Measurements from ENCODE around the gene DPH2.

Gene DPH2

DNA sequence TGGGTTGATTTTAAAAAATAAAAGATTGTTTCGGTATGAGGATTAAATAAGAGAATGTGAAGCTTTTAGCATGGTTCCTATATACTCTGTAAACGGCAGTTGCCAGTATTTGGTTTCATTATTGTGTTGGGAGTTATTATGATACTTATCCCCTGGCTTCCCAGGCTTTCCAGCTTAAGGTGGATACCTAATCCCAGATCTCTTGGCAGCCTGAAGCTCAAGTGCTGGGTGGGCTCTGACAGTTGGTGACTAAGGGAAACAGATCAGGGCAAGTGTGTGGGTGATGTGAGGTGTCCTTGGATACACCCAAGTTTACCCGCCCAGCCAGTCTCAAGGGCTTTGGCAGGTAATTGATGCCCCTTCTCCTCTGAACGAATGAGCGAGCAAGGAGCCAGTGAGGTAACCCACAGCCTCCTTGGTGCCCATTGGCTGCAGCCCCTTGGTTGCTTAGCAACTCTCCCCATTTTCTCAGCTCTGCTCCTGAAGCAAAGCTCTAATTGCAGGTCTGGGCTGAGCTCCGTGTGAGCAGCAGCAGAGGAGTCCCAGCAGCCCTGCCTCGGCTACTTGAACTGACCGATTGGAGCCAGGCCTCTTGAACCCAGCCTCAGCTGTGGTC is 17.0 kb upstream of the DPH2 start:
- TF ChIP-seq, protein P1, sequence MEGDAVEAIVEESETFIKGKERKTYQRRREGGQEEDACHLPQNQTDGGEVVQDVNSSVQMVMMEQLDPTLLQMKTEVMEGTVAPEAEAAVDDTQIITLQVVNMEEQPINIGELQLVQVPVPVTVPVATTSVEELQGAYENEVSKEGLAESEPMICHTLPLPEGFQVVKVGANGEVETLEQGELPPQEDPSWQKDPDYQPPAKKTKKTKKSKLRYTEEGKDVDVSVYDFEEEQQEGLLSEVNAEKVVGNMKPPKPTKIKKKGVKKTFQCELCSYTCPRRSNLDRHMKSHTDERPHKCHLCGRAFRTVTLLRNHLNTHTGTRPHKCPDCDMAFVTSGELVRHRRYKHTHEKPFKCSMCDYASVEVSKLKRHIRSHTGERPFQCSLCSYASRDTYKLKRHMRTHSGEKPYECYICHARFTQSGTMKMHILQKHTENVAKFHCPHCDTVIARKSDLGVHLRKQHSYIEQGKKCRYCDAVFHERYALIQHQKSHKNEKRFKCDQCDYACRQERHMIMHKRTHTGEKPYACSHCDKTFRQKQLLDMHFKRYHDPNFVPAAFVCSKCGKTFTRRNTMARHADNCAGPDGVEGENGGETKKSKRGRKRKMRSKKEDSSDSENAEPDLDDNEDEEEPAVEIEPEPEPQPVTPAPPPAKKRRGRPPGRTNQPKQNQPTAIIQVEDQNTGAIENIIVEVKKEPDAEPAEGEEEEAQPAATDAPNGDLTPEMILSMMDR (conservative IDR thresholded peaks at IDR 0.05; ENCODE audit: low read length) = no peak
- no peak for TF ChIP-seq EZH2phosphoT487 (IDR thresholded peaks at IDR 0.05; ENCODE audit: borderline replicate concordance)
- H2AFZ ChIP-seq (ENCODE audit: low read length) = no peak overlapping the region
- H3K27me3 ChIP-seq (ENCODE audit: insufficient read depth, low read length, poor library complexity, severe bottlenecking) = no peaks in the 10 kb centered on the region
- no peaks in the 10 kb centered on the region for H4K20me1 ChIP-seq (ENCODE audit: insufficient read depth, low read length, poor library complexity, severe bottlenecking)
- H3K4me2 ChIP-seq (ENCODE audit: low read depth, low read length, poor library complexity, severe bottlenecking) = no peak overlapping the region
- H3K9ac ChIP-seq (ENCODE audit: low read depth, low read length, poor library complexity, severe bottlenecking) = no peak overlapping the region
- peaks cover 7% of the 10 kb centered on the region for H3K79me2 ChIP-seq (ENCODE audit: insufficient read depth, low read length)
- H3F3A ChIP-seq (ENCODE audit: low read depth) = no peaks in the 10 kb centered on the region
- H3K36me3 ChIP-seq (ENCODE audit: insufficient read depth, low read length) = no peaks in the 10 kb centered on the region
- H3K9me3 ChIP-seq (ENCODE audit: insufficient read depth, low read depth, low read length) = no peaks in the 10 kb centered on the region
- H3K4me3 ChIP-seq (ENCODE audit: low read length, poor library complexity, severe bottlenecking) = no peak overlapping the region
- peaks cover 7% of the 10 kb centered on the region for H3K4me1 ChIP-seq (ENCODE audit: insufficient read depth, low read length, poor library complexity, severe bottlenecking)
- H3K9me2 ChIP-seq (replicated peaks; ENCODE audit: low read depth, low read length) = no peaks in the 10 kb centered on the region

DNA sequence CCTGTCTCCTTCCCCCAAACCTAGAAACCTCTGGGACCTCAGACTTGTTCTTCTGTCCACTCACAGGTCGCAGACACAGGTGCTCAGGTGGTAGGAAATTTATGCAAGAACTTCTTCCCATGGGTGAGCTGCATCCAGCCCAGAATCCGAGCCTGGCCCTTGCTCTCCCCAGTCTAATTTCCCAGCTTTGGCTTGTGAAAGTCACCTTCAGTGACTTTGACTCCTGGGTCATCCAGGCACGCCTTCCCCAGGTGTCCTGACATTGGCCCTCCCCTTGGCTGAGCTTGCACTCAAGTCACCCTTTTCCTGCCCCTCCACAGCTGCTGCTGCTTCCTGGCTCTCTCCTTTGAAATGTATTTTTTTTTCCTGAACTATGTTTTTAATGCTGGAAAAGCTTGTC is 16.4 kb upstream of the DPH2 start:
- Histone ChIP-seq H4K20me1 (ENCODE audit: insufficient read depth, low read length, poor library complexity, severe bottlenecking) (no peaks in the 10 kb centered on the region), H3K9me2 (replicated peaks; ENCODE audit: low read depth, low read length) (no peaks in the 10 kb centered on the region), H3K79me2 (ENCODE audit: insufficient read depth, low read length) (0 out of 2 replicates have a peak, but pooled peaks cover 1% of the 10 kb centered on the region), H2AFZ (ENCODE audit: low read length) (no peak overlapping the region), H3K4me2 (ENCODE audit: low read depth, low read length, poor library complexity, severe bottlenecking) (no peak overlapping the region), H3K27me3 (ENCODE audit: insufficient read depth, low read length, poor library complexity, severe bottlenecking) (no peaks in the 10 kb centered on the region), H3K36me3 (ENCODE audit: insufficient read depth, low read length) (no peaks in the 10 kb centered on the region), H3K4me3 (ENCODE audit: low read length, poor library complexity, severe bottlenecking) (no peak overlapping the region), H3F3A (ENCODE audit: low read depth) (no peaks in the 10 kb centered on the region), H3K9me3 (ENCODE audit: insufficient read depth, low read depth, low read length) (no peaks in the 10 kb centered on the region), H3K9ac (ENCODE audit: low read depth, low read length, poor library complexity, severe bottlenecking) (no peak overlapping the region), H3K4me1 (ENCODE audit: insufficient read depth, low read length, poor library complexity, severe bottlenecking) (peaks cover 3% of the 10 kb centered on the region)
- TF ChIP-seq, protein P1 (conservative IDR thresholded peaks at IDR 0.05; ENCODE audit: low read length) = no peak
- TF ChIP-seq EZH2phosphoT487 (IDR thresholded peaks at IDR 0.05; ENCODE audit: borderline replicate concordance) = no peak

DNA sequence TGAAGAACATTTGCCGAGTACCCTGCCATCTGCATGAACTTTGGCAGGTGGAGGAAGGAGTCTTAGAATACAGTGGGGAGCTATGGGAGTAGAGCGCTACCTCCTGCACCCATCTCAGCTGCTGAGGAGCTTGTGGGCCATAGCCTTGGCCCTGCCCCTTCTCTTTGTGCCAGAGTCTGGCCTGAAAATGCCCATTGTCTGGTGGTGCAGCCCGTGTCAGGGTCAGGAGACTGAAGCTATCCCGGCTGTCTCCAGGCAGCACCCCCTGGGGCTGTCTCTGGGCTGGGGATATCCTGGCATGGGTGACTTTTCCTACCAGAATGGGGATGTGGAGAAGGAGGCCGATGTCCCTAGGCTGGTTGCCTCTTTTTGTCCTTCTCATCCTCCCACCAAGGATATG is 15.8 kb upstream of the DPH2 start:
- TF ChIP-seq EZH2phosphoT487 (IDR thresholded peaks at IDR 0.05; ENCODE audit: borderline replicate concordance) = no peak
- H3K36me3 ChIP-seq (ENCODE audit: insufficient read depth, low read length) = no peaks in the 10 kb centered on the region
- H4K20me1 ChIP-seq (ENCODE audit: insufficient read depth, low read length, poor library complexity, severe bottlenecking) = no peaks in the 10 kb centered on the region
- no peaks in the 10 kb centered on the region for H3K9me3 ChIP-seq (ENCODE audit: insufficient read depth, low read depth, low read length)
- no peak overlapping the region for H3K4me2 ChIP-seq (ENCODE audit: low read depth, low read length, poor library complexity, severe bottlenecking)
- no peak overlapping the region for H3K9ac ChIP-seq (ENCODE audit: low read depth, low read length, poor library complexity, severe bottlenecking)
- no peaks in the 10 kb centered on the region for H3K9me2 ChIP-seq (replicated peaks; ENCODE audit: low read depth, low read length)
- no peak overlapping the region for H2AFZ ChIP-seq (ENCODE audit: low read length)
- no peaks in the 10 kb centered on the region for H3K79me2 ChIP-seq (ENCODE audit: insufficient read depth, low read length)
- H3K27me3 ChIP-seq (ENCODE audit: insufficient read depth, low read length, poor library complexity, severe bottlenecking) = no peaks in the 10 kb centered on the region
- H3F3A ChIP-seq (ENCODE audit: low read depth) = no peaks in the 10 kb centered on the region
- H3K4me3 ChIP-seq (ENCODE audit: low read length, poor library complexity, severe bottlenecking) = no peak overlapping the region
- no peaks in the 10 kb centered on the region for H3K4me1 ChIP-seq (ENCODE audit: insufficient read depth, low read length, poor library complexity, severe bottlenecking)

DNA sequence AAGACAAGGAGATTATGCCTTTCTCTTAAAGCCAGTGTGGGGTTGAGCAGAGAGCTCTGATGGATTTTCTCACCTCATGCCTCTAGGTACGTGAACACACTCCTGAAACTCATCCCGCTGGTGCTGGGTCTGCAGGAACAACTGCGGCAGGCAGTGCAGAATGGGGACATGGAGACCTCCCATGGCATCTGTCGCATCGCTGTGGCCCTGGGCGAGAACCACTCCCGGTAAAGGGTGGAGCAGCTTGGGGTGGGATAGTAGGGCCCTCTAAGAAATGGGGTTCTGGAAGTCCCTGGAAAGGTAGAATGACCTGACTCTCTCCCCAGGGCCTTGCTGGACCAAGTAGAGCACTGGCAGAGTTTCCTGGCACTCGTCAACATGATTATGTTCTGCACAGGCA is 13.6 kb upstream of the DPH2 start:
- TF ChIP-seq EZH2phosphoT487 (IDR thresholded peaks at IDR 0.05; ENCODE audit: borderline replicate concordance) = no peak
- Histone ChIP-seq H3K4me1 (ENCODE audit: insufficient read depth, low read length, poor library complexity, severe bottlenecking) (no peaks in the 10 kb centered on the region), H3K36me3 (ENCODE audit: insufficient read depth, low read length) (no peaks in the 10 kb centered on the region), H4K20me1 (ENCODE audit: insufficient read depth, low read length, poor library complexity, severe bottlenecking) (no peaks in the 10 kb centered on the region), H3F3A (ENCODE audit: low read depth) (no peaks in the 10 kb centered on the region), H3K9me2 (replicated peaks; ENCODE audit: low read depth, low read length) (no peaks in the 10 kb centered on the region), H3K79me2 (ENCODE audit: insufficient read depth, low read length) (no peaks in the 10 kb centered on the region), H3K9ac (ENCODE audit: low read depth, low read length, poor library complexity, severe bottlenecking) (no peak overlapping the region), H3K4me2 (ENCODE audit: low read depth, low read length, poor library complexity, severe bottlenecking) (no peak overlapping the region), H3K9me3 (ENCODE audit: insufficient read depth, low read depth, low read length) (no peaks in the 10 kb centered on the region), H3K27me3 (ENCODE audit: insufficient read depth, low read length, poor library complexity, severe bottlenecking) (no peaks in the 10 kb centered on the region), H2AFZ (ENCODE audit: low read length) (no peak overlapping the region), H3K4me3 (ENCODE audit: low read length, poor library complexity, severe bottlenecking) (no peak overlapping the region)
